Neuronal stem cell (in vitro differentiated cells): Measurements from ENCODE around the gene NECTIN1.

Experiments
- DNase-seq: peaks from one replicate; pipeline ENCODE4 v3.0.0-alpha.2; 2013; ENCODE audit warnings: low spot score
- H2AFZ ChIP-seq: one replicate; pipeline ENCODE4 v1.6.1; 2013; ENCODE audit warnings: mild to moderate bottlenecking, low read length, inconsistent platforms
- H2AK5ac ChIP-seq: 2 replicates; pipeline ENCODE4 v1.6.1; 2013; ENCODE audit warnings: low read depth, mild to moderate bottlenecking, inconsistent platforms, low read length, moderate library complexity, mixed read lengths
- H2BK120ac ChIP-seq: 2 replicates; pipeline ENCODE4 v1.6.1; 2013; ENCODE audit warnings: low read depth, mild to moderate bottlenecking, inconsistent platforms, low read length, moderate library complexity, mixed read lengths
- H2BK12ac ChIP-seq: one replicate; pipeline ENCODE4 v1.6.1; 2013; ENCODE audit warnings: low read length, inconsistent platforms
- H2BK15ac ChIP-seq: 2 replicates; pipeline ENCODE4 v1.6.1; 2013; ENCODE audit warnings: mild to moderate bottlenecking, low read length, inconsistent platforms, mixed read lengths
- H2BK5ac ChIP-seq: one replicate; pipeline ENCODE4 v1.6.1; 2013; ENCODE audit warnings: inconsistent platforms, mild to moderate bottlenecking, low read length, moderate library complexity
- H3K14ac ChIP-seq: one replicate; pipeline ENCODE4 v1.6.1; 2013; ENCODE audit warnings: low read length, inconsistent platforms
- H3K18ac ChIP-seq: 2 replicates; pipeline ENCODE4 v1.6.1; 2013; ENCODE audit warnings: low read length, inconsistent platforms
- H3K23ac ChIP-seq: 2 replicates; pipeline ENCODE4 v1.6.1; 2013; ENCODE audit warnings: low read depth, mild to moderate bottlenecking, mixed read lengths, low read length, inconsistent platforms; ENCODE audit not compliant: poor library complexity
- H3K27ac ChIP-seq: replicated peaks from 3 replicates; pipeline ENCODE4 v1.5.1; 2013; ENCODE audit warnings: low read length, inconsistent platforms
- H3K27me3 ChIP-seq, 3 experiments: 2 replicates each; pipeline ENCODE4 v1.6.1; 2013; ENCODE audit warnings: low read length in 3 of 3, mild to moderate bottlenecking in 2 of 3, inconsistent platforms in 1 of 3, low read depth in 1 of 3, mixed read lengths in 1 of 3, moderate library complexity in 1 of 3; ENCODE audit not compliant: control insufficient read depth in 3 of 3, insufficient read depth in 3 of 3
- H3K36me3 ChIP-seq, 2 donors: replicated peaks in 1 of 2; 2 replicates each; pipeline ENCODE4 v1.6.1; 2013; ENCODE audit warnings: low read length in 2 of 2; ENCODE audit not compliant: control insufficient read depth in 2 of 2, insufficient read depth in 2 of 2
- H3K4ac ChIP-seq: 2 replicates; pipeline ENCODE4 v1.6.1; 2013; ENCODE audit warnings: inconsistent platforms, mild to moderate bottlenecking, low read length, moderate library complexity
- H3K4me1 ChIP-seq, 2 donors: 1 replicate in 1 of 2; 2 replicates in 1 of 2; pipeline ENCODE4 v1.6.1; 2013; ENCODE audit warnings: low read length in 2 of 2, low read depth in 1 of 2; ENCODE audit not compliant: control insufficient read depth in 2 of 2, insufficient read depth in 1 of 2
- H3K4me2 ChIP-seq: one replicate; pipeline ENCODE4 v1.6.1; 2013; ENCODE audit warnings: mild to moderate bottlenecking, low read length, inconsistent platforms; ENCODE audit not compliant: insufficient read depth, poor library complexity, severe bottlenecking
- H3K4me3 ChIP-seq, 2 donors: 2 replicates each; pipeline ENCODE4 v1.5.1; 2013; ENCODE audit warnings: low read length in 2 of 2, mild to moderate bottlenecking in 2 of 2, inconsistent platforms in 1 of 2, moderate library complexity in 1 of 2
- H3K79me1 ChIP-seq: one replicate; pipeline ENCODE4 v1.6.1; 2013; ENCODE audit warnings: low read depth, mild to moderate bottlenecking, inconsistent platforms, low read length, moderate library complexity
- H3K9ac ChIP-seq: one replicate; pipeline ENCODE4 v1.6.1; 2013; ENCODE audit warnings: mild to moderate bottlenecking, low read depth, low read length, inconsistent platforms; ENCODE audit not compliant: poor library complexity
- H3K9me3 ChIP-seq, 2 donors: replicated peaks in 1 of 2; 2 replicates each; pipeline versions ENCODE3 to v1.6.1; 2013; ENCODE audit warnings: low read length in 2 of 2, mild to moderate bottlenecking in 2 of 2, inconsistent platforms in 1 of 2, low read depth in 1 of 2, mixed read lengths in 1 of 2, moderate library complexity in 1 of 2; ENCODE audit not compliant: control insufficient read depth in 2 of 2, insufficient read depth in 1 of 2
- H4K8ac ChIP-seq: one replicate; pipeline ENCODE4 v1.6.1; 2013; ENCODE audit warnings: low read depth, mild to moderate bottlenecking, inconsistent platforms, low read length, moderate library complexity
- H4K91ac ChIP-seq: one replicate; pipeline ENCODE4 v1.6.1; 2013; ENCODE audit warnings: low read length, low read depth, mild to moderate bottlenecking, inconsistent platforms; ENCODE audit not compliant: poor library complexity
- WGBS, 2 donors: extraction: QIAGEN DNeasy Blood & Tissue Kit; methylation state at CpG; one replicate each; pipeline ENCODE4 v1.1.7; 2013; ENCODE audit warnings: missing lambda C conversion rate in 2 of 2, mixed read lengths in 1 of 2; ENCODE audit not compliant: insufficient read length in 2 of 2, insufficient replicate concordance in 1 of 2; ENCODE audit errors: extremely low coverage in 2 of 2; 5-methylcytosine and 5-hydroxymethylcytosine counted together

NECTIN1 gene

DNA sequence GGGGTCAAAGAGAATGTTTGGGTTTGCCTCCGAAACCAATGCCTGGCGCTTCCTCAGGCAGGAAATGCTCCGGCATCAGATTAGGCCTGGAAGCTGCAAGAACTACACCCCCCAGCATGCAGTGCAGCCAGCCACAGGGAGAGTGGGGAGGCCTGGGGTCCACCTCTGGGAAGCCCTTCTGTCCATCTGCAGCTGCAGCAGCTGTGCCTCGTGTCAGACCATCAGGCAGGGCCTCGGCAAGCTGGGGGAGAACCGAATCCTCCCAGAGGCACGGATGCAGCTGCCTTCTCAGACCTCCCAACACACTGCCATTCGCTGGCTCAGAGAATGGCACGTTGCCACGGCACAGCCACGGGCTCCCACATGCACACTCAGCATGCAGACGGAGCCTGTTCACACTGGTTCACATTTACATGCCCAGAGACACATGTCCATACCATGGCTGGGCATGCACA, 57.4 kb downstream of the NECTIN1 start:
- Histone ChIP-seq H2BK15ac (no peak overlapping the region), H3K4me2 (no peak overlapping the region), H2BK5ac (no peak overlapping the region), H3K27me3 (no peaks in the 10 kb centered on the region), H2AFZ (no peak overlapping the region), H2BK12ac (no peak overlapping the region), H3K23ac (peak overlapping the region; percentile 60), H3K9me3 (no peaks in the 10 kb centered on the region), H3K36me3 (peaks cover 37 to 38% of the 10 kb centered on the region in 2 donors), H3K4me1 (peaks cover 5 to 11% of the 10 kb centered on the region in 2 donors), H3K14ac (peak overlapping the region; percentile 3), H3K4me3 (peak overlapping the region in 1 of 2 donors; percentile 2), H2AK5ac (no peak overlapping the region), H3K27ac (no peak overlapping the region), H3K4ac (peak overlapping the region; percentile 43), H4K8ac (no peak overlapping the region), H2BK120ac (no peak overlapping the region), H3K18ac (peak overlapping the region; percentile 62), H3K9ac (peak overlapping the region; percentile 75), H3K79me1 (no peaks in the 10 kb centered on the region), H4K91ac (no peak overlapping the region)
- WGBS, 2 donors: no CpG with 5 or more reads among the region's 12 CpGs
- DNase-seq: no peak

- no peak for DNase-seq
- no peak overlapping the region for H2AK5ac ChIP-seq
- no peak overlapping the region for H2BK12ac ChIP-seq
- no peak overlapping the region for H3K14ac ChIP-seq
- no peak overlapping the region for H3K9ac ChIP-seq
- no peak overlapping the region for H2BK15ac ChIP-seq
- no CpG with 5 or more reads among the region's 5 CpGs for WGBS, 2 donors
- H3K36me3 ChIP-seq: peaks cover 32 to 37% of the 10 kb centered on the region in 2 donors
- no peaks in the 10 kb centered on the region for H3K9me3 ChIP-seq
- no peak overlapping the region for H4K8ac ChIP-seq
- no peak overlapping the region for H4K91ac ChIP-seq
- H3K4me3 ChIP-seq: no peak overlapping the region
- H3K4ac ChIP-seq: no peak overlapping the region
- H2BK5ac ChIP-seq: no peak overlapping the region
- H3K27me3 ChIP-seq: no peaks in the 10 kb centered on the region
- H3K4me1 ChIP-seq: peaks cover 6 to 9% of the 10 kb centered on the region in 2 donors
- no peak overlapping the region for H3K4me2 ChIP-seq
- no peak overlapping the region for H2BK120ac ChIP-seq
- H3K27ac ChIP-seq: no peak overlapping the region
- H2AFZ ChIP-seq: no peak overlapping the region
- no peak overlapping the region for H3K18ac ChIP-seq
- peak overlapping the region; percentile 48 for H3K23ac ChIP-seq
- peaks cover under 1% of the 10 kb centered on the region for H3K79me1 ChIP-seq
These were observed 57.9 kb downstream of the NECTIN1 start for GRCh38 chr11:119671051-119671450.

GRCh38 chr11:119669487-119669886, 59.5 kb downstream of the NECTIN1 start:
- H3K27ac ChIP-seq: no peak overlapping the region
- peaks cover 5% of the 10 kb centered on the region for H3K79me1 ChIP-seq
- H3K4ac ChIP-seq: no peak overlapping the region
- no peaks in the 10 kb centered on the region for H3K27me3 ChIP-seq
- H2BK15ac ChIP-seq: no peak overlapping the region
- no peaks in the 10 kb centered on the region for H3K9me3 ChIP-seq
- no peak overlapping the region for H2BK5ac ChIP-seq
- no peak overlapping the region for H3K23ac ChIP-seq
- H3K9ac ChIP-seq: no peak overlapping the region
- no peak overlapping the region for H3K14ac ChIP-seq
- H3K36me3 ChIP-seq: peaks cover 18 to 35% of the 10 kb centered on the region in 2 donors
- no peak overlapping the region for H2AFZ ChIP-seq
- no peak overlapping the region for H2AK5ac ChIP-seq
- peaks cover 6 to 9% of the 10 kb centered on the region in 2 donors for H3K4me1 ChIP-seq
- H3K4me2 ChIP-seq: no peak overlapping the region
- H2BK12ac ChIP-seq: no peak overlapping the region
- no CpG with 5 or more reads among the region's 5 CpGs for WGBS, 2 donors
- H3K18ac ChIP-seq: no peak overlapping the region
- H4K91ac ChIP-seq: no peak overlapping the region
- no peak for DNase-seq
- no peak overlapping the region for H3K4me3 ChIP-seq
- H2BK120ac ChIP-seq: no peak overlapping the region
- no peak overlapping the region for H4K8ac ChIP-seq

DNA sequence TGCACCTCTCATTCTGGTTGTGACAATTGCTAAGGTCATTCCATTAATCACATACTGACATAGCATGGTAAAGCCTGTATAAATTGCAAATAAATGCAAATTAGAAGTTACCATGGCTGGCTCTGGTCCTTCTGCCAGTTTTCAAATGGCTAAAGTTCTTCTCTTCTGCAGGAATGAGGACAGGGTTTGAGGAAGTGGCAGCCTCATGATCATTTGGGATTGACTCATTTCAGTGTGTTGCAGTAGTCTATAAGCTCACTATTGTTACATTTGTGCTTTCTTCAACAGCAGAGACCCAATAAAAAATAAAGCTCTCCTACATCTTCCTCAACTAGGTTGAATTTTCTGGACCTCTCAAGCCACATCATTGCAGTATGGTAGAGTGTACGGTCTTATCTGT, 60.3 kb downstream of the NECTIN1 start:
- H3K4ac ChIP-seq: no peak overlapping the region
- H3K4me2 ChIP-seq: no peak overlapping the region
- H3K79me1 ChIP-seq: peaks cover 5% of the 10 kb centered on the region
- peaks cover 10 to 27% of the 10 kb centered on the region in 2 donors for H3K36me3 ChIP-seq
- H2BK12ac ChIP-seq: no peak overlapping the region
- H3K9me3 ChIP-seq: no peaks in the 10 kb centered on the region
- no peak overlapping the region for H3K4me3 ChIP-seq
- no peak overlapping the region for H2AFZ ChIP-seq
- no peak overlapping the region for H3K23ac ChIP-seq
- peaks cover 11 to 16% of the 10 kb centered on the region in 2 donors for H3K4me1 ChIP-seq
- H3K27me3 ChIP-seq: no peaks in the 10 kb centered on the region
- no peak overlapping the region for H3K9ac ChIP-seq
- H2BK5ac ChIP-seq: no peak overlapping the region
- no peak overlapping the region for H3K18ac ChIP-seq
- DNase-seq: no peak
- no peak overlapping the region for H2BK15ac ChIP-seq
- no CpG with 5 or more reads among the region's 1 CpG for WGBS, 2 donors
- no peak overlapping the region for H3K27ac ChIP-seq
- H2AK5ac ChIP-seq: no peak overlapping the region
- H4K91ac ChIP-seq: no peak overlapping the region
- H3K14ac ChIP-seq: no peak overlapping the region
- H2BK120ac ChIP-seq: no peak overlapping the region
- H4K8ac ChIP-seq: no peak overlapping the region
